H9 (cell line): Measurements from ENCODE around the gene LENG1. TPM values are rescaled to one million over a fixed set of nuclear protein-coding genes. Genes with fewer than 3 reads are reported as not detected.

ENCODE experiments used
- DNase-seq: peaks from one replicate; pipeline ENCODE4 v3.0.0-alpha.2; 2017
- H2AFZ ChIP-seq: one replicate; pipeline ENCODE4 v1.6.1; 2013; ENCODE audit warnings: mild to moderate bottlenecking, low read length, control low read depth, moderate library complexity
- H2AK5ac ChIP-seq: 2 replicates; pipeline ENCODE4 v1.6.1; 2013; ENCODE audit warnings: low read length, control low read depth, mixed read lengths; ENCODE audit not compliant: insufficient read length
- H2BK120ac ChIP-seq: one replicate; pipeline ENCODE4 v1.6.1; 2013; ENCODE audit warnings: low read depth, mild to moderate bottlenecking, low read length, control low read depth, inconsistent platforms; ENCODE audit not compliant: poor library complexity, severe bottlenecking
- H2BK12ac ChIP-seq: 2 replicates; pipeline ENCODE4 v1.6.1; 2013; ENCODE audit warnings: low read length, control low read depth, mixed read lengths, low read depth; ENCODE audit not compliant: insufficient read length
- H2BK15ac ChIP-seq: 2 replicates; pipeline ENCODE4 v1.6.1; 2013; ENCODE audit warnings: low read depth, low read length, control low read depth
- H2BK20ac ChIP-seq: one replicate; pipeline ENCODE4 v1.6.1; 2013; ENCODE audit warnings: low read depth, mild to moderate bottlenecking, low read length, control low read depth, inconsistent platforms; ENCODE audit not compliant: poor library complexity, severe bottlenecking
- H2BK5ac ChIP-seq: 2 replicates; pipeline ENCODE4 v1.6.1; 2013; ENCODE audit warnings: low read length, control low read depth, mixed read lengths; ENCODE audit not compliant: insufficient read length
- H3K14ac ChIP-seq: 2 replicates; pipeline ENCODE4 v1.6.1; 2013; ENCODE audit warnings: low read length, control low read depth; ENCODE audit not compliant: insufficient read depth
- H3K18ac ChIP-seq: 2 replicates; pipeline ENCODE4 v1.6.1; 2013; ENCODE audit warnings: low read depth, mild to moderate bottlenecking, mixed read lengths, low read length, control low read depth; ENCODE audit not compliant: insufficient read length
- H3K23ac ChIP-seq: 2 replicates; pipeline ENCODE4 v1.6.1; 2013; ENCODE audit warnings: low read length, control low read depth, mixed read lengths, low read depth; ENCODE audit not compliant: insufficient read length
- H3K23me2 ChIP-seq: 2 replicates; pipeline ENCODE4 v1.6.1; 2013; ENCODE audit warnings: low read depth, mild to moderate bottlenecking, mixed read lengths, low read length, control low read depth; ENCODE audit not compliant: insufficient read length, poor library complexity, severe bottlenecking
- H3K27ac ChIP-seq: 2 replicates; pipeline ENCODE4 v1.5.1; 2013; ENCODE audit warnings: low read length, control low read depth, mixed read lengths, low read depth; ENCODE audit not compliant: insufficient read length
- H3K27me3 ChIP-seq: 2 replicates; pipeline ENCODE4 v1.6.1; 2013; ENCODE audit warnings: low read length, control low read depth, inconsistent platforms; ENCODE audit not compliant: insufficient read depth
- H3K4ac ChIP-seq: 2 replicates; pipeline ENCODE4 v1.6.1; 2013; ENCODE audit warnings: low read depth, mild to moderate bottlenecking, control low read depth, inconsistent platforms, low read length, moderate library complexity
- H3K4me1 ChIP-seq: 2 replicates; pipeline ENCODE4 v1.6.1; 2013; ENCODE audit warnings: low read length, control low read depth, inconsistent platforms; ENCODE audit not compliant: insufficient read depth
- H3K4me2 ChIP-seq: 2 replicates; pipeline ENCODE4 v1.6.1; 2013; ENCODE audit warnings: low read length, control low read depth, mixed read lengths; ENCODE audit not compliant: insufficient read length, insufficient read depth
- H3K56ac ChIP-seq: 2 replicates; pipeline ENCODE4 v1.6.1; 2013; ENCODE audit warnings: low read depth, mild to moderate bottlenecking, mixed read lengths, low read length, control low read depth; ENCODE audit not compliant: insufficient read length
- H3K79me1 ChIP-seq: 2 replicates; pipeline ENCODE4 v1.6.1; 2013; ENCODE audit warnings: low read depth, mild to moderate bottlenecking, moderate library complexity, low read length, control low read depth, inconsistent platforms; ENCODE audit not compliant: insufficient read depth, poor library complexity, severe bottlenecking
- H3K79me2 ChIP-seq: 2 replicates; pipeline ENCODE4 v1.6.1; 2013; ENCODE audit warnings: low read length, control low read depth, inconsistent platforms; ENCODE audit not compliant: insufficient read depth
- H3K9ac ChIP-seq: 2 replicates; pipeline ENCODE4 v1.6.1; 2013; ENCODE audit warnings: low read length, control low read depth, mixed read lengths; ENCODE audit not compliant: insufficient read length; ENCODE audit errors: extremely low read depth
- H3K9me3 ChIP-seq: one replicate; pipeline ENCODE4 v1.6.1; 2013; ENCODE audit warnings: low read depth, low read length, inconsistent platforms; ENCODE audit not compliant: control insufficient read depth
- H3T11ph ChIP-seq: one replicate; pipeline ENCODE4 v1.6.1; 2013; ENCODE audit warnings: mild to moderate bottlenecking, low read length, control low read depth, inconsistent platforms
- H4K20me1 ChIP-seq: one replicate; pipeline ENCODE4 v1.6.1; 2013; ENCODE audit not compliant: control insufficient read depth, insufficient read length, insufficient read depth
- H4K5ac ChIP-seq: 2 replicates; pipeline ENCODE4 v1.6.1; 2013; ENCODE audit warnings: low read depth, mild to moderate bottlenecking, mixed read lengths, low read length, control low read depth; ENCODE audit not compliant: insufficient read length
- H4K8ac ChIP-seq: replicated peaks from 2 replicates; pipeline ENCODE4 v1.6.1; 2013; ENCODE audit warnings: low read length, control low read depth, mixed read lengths, low read depth; ENCODE audit not compliant: insufficient read length
- H4K91ac ChIP-seq: 2 replicates; pipeline ENCODE4 v1.6.1; 2013; ENCODE audit warnings: low read depth, mild to moderate bottlenecking, moderate library complexity, mixed read lengths, low read length, control low read depth; ENCODE audit not compliant: insufficient read length
- H3K27ac Mint-ChIP-seq, 3 experiments: 2 replicates in 2 of 3; 3 replicates in 1 of 3; pipeline ENCODE4 v1.8.0; 2020 to 2021; ENCODE audit warnings: mixed read lengths in 3 of 3, mild to moderate bottlenecking in 1 of 3, moderate library complexity in 1 of 3
- H3K27me3 Mint-ChIP-seq: 2 replicates; pipeline ENCODE4 v1.8.0; 2021; ENCODE audit warnings: low read depth, mild to moderate bottlenecking, moderate library complexity, mixed read lengths
- H3K36me3 Mint-ChIP-seq, 3 experiments: 2 replicates in 2 of 3; 3 replicates in 1 of 3; pipeline ENCODE4 v1.8.0; 2020 to 2021; ENCODE audit warnings: low read depth in 3 of 3, mixed read lengths in 3 of 3; ENCODE audit not compliant: insufficient read depth in 1 of 3
- H3K4me1 Mint-ChIP-seq, 2 experiments: 2 replicates each; pipeline ENCODE4 v1.8.0; 2020; ENCODE audit warnings: mixed read lengths in 2 of 2
- H3K4me3 Mint-ChIP-seq, 2 experiments: 2 replicates in 1 of 2; 3 replicates in 1 of 2; pipeline ENCODE4 v1.8.0; 2020 to 2021; ENCODE audit warnings: mild to moderate bottlenecking in 2 of 2, mixed read lengths in 2 of 2, moderate library complexity in 1 of 2
- H3K9me3 Mint-ChIP-seq, 2 experiments: 2 replicates in 1 of 2; 3 replicates in 1 of 2; pipeline ENCODE4 v1.8.0; 2020; ENCODE audit warnings: mild to moderate bottlenecking in 2 of 2, mixed read lengths in 2 of 2, moderate library complexity in 1 of 2
- WGBS: extraction: QIAGEN DNeasy Blood & Tissue Kit; methylation state at CpG from one replicate; pipeline ENCODE4 v1.1.7; 2013; ENCODE audit warnings: missing lambda C conversion rate, low lambda C conversion rate, mixed read lengths; ENCODE audit not compliant: insufficient read length; ENCODE audit errors: extremely low coverage; 5-methylcytosine and 5-hydroxymethylcytosine counted together
- total RNA-seq: library from RNA; stranded (reverse); gene quantifications from 2 replicates; pipeline ENCODE4 v1.2.1, GENCODE V29; 2021
- TF ChIP-seq, protein P1 (sequence below): fragments of 200-600 bp; sonication (generic); conservative IDR thresholded peaks from 3 replicates; pipeline ENCODE4 v1.8.0; 2021; ENCODE audit warnings: antibody characterized with exemption, mild to moderate bottlenecking

LENG1 gene
- total RNA-seq, 1 experiment from 2014 or later, result 7.1 TPM

DNA sequence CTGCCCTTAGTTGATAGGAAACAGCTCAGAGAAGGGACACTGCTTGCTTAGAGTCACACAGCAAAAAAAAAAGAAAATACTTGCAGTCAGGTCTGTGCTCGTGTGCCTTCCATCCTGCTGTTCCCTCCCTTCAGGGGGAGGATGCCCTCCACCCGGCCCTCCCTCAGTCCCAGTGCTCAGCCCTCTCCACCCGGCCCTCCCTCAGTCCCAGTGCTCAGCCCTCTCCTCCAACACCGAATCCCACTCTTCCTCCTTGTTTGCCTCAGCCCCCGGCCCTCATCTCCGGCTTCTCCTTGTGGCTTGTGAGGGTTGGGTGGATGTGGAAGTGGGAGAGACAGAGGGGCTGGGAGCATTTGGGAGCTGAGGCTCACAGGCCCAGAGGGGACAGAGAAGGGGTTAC, 49.9 kb downstream of the LENG1 start:
- no peak overlapping the region for H3K14ac ChIP-seq
- WGBS, result no CpG with 5 or more reads among the region's 6 CpGs
- Mint-ChIP-seq H3K36me3 (peaks cover 39 to 74% (median 74%) of the 10 kb centered on the region in 3 experiments), H3K9me3 (peaks cover 0 to 2% of the 10 kb centered on the region in 2 experiments; a peak in 2 of 5 replicates), H3K4me1 (peaks cover 6% of the 10 kb centered on the region in 2 experiments; a peak in 3 of 4 replicates), H3K27me3 (no peaks in the 10 kb centered on the region; the same call in 1 of the 2 replicates), H3K27ac (no peak overlapping the region), H3K4me3 (no peak overlapping the region)
- no peak overlapping the region for H3K4ac ChIP-seq
- no peaks in the 10 kb centered on the region for H3K79me2 ChIP-seq
- H4K20me1 ChIP-seq, result no peaks in the 10 kb centered on the region
- no peak overlapping the region for H3K27ac ChIP-seq
- H3K9me3 ChIP-seq, result no peaks in the 10 kb centered on the region
- H4K8ac ChIP-seq, result no peak overlapping the region
- no peak overlapping the region for H2BK20ac ChIP-seq
- no peaks in the 10 kb centered on the region for H3K27me3 ChIP-seq
- H3K23ac ChIP-seq, result no peak overlapping the region
- H3K56ac ChIP-seq, result no peak overlapping the region
- no peak overlapping the region for H3K4me2 ChIP-seq
- H2AFZ ChIP-seq, result no peak overlapping the region
- no peak overlapping the region for H2BK15ac ChIP-seq
- H2BK120ac ChIP-seq, result no peak overlapping the region
- H4K91ac ChIP-seq, result no peak overlapping the region
- DNase-seq, result no peak
- no peak overlapping the region for H2AK5ac ChIP-seq
- H3K4me1 ChIP-seq, result no peaks in the 10 kb centered on the region
- H3K9ac ChIP-seq, result no peak overlapping the region
- H3K18ac ChIP-seq, result no peak overlapping the region
- no peak overlapping the region for H4K5ac ChIP-seq
- H3K23me2 ChIP-seq, result peaks cover 4% of the 10 kb centered on the region
- H3K79me1 ChIP-seq, result no peaks in the 10 kb centered on the region
- no peak overlapping the region for H2BK12ac ChIP-seq
- no peak overlapping the region for H2BK5ac ChIP-seq
- TF ChIP-seq, protein P1, sequence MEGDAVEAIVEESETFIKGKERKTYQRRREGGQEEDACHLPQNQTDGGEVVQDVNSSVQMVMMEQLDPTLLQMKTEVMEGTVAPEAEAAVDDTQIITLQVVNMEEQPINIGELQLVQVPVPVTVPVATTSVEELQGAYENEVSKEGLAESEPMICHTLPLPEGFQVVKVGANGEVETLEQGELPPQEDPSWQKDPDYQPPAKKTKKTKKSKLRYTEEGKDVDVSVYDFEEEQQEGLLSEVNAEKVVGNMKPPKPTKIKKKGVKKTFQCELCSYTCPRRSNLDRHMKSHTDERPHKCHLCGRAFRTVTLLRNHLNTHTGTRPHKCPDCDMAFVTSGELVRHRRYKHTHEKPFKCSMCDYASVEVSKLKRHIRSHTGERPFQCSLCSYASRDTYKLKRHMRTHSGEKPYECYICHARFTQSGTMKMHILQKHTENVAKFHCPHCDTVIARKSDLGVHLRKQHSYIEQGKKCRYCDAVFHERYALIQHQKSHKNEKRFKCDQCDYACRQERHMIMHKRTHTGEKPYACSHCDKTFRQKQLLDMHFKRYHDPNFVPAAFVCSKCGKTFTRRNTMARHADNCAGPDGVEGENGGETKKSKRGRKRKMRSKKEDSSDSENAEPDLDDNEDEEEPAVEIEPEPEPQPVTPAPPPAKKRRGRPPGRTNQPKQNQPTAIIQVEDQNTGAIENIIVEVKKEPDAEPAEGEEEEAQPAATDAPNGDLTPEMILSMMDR, result no peak
- H3T11ph ChIP-seq, result no peak overlapping the region
